ENCODE results near the gene ASB14.

ASB14 gene

GRCh38 chr3:57261119-57261518 lies 31.4 kb downstream of the ASB14 start:
- DNase-seq (ENCODE audit: low read depth): no peak

- no peak for DNase-seq (ENCODE audit: low read depth)
Observed at GRCh38 chr3:57257678-57258077, 34.8 kb downstream of the ASB14 start.

GRCh38 chr3:57256844-57257243 lies 35.6 kb downstream of the ASB14 start:
- DNase-seq (ENCODE audit: low read depth): no peak

- no peak for DNase-seq (ENCODE audit: low read depth)
Observed at GRCh38 chr3:57252404-57252803, 40.1 kb downstream of the ASB14 start.

- no peak for DNase-seq (ENCODE audit: low read depth)
Observed at GRCh38 chr3:57244946-57245345, 47.5 kb downstream of the ASB14 start.

GRCh38 chr3:57234613-57235575 lies 57.6 kb downstream of the ASB14 start:
- DNase-seq (ENCODE audit: low read depth): no peak

GRCh38 chr3:57233799-57234198 lies 58.7 kb downstream of the ASB14 start:
- DNase-seq (ENCODE audit: low read depth): no peak

- DNase-seq (ENCODE audit: low read depth): no peak
Observed at GRCh38 chr3:57230006-57230405, 62.5 kb downstream of the ASB14 start.

- DNase-seq (ENCODE audit: low read depth): no peak
Observed at GRCh38 chr3:57227930-57228751, 64.3 kb downstream of the ASB14 start.

GRCh38 chr3:57227204-57227929 lies 65.1 kb downstream of the ASB14 start, which contains the start of gene APPL1:
Gene APPL1, plus strand, starts transcription at chr3:57227729. Its CDS starts 155 bp downstream, at chr3:57227884.
- peak; percentile 74 for DNase-seq (ENCODE audit: low read depth)

- no peak for DNase-seq (ENCODE audit: low read depth)
Observed at GRCh38 chr3:57226176-57226575, 66.3 kb downstream of the ASB14 start.

- DNase-seq (ENCODE audit: low read depth): no peak
Observed at GRCh38 chr3:57224856-57225255, 67.6 kb downstream of the ASB14 start.

GRCh38 chr3:57221883-57222282 lies 70.6 kb downstream of the ASB14 start:
- DNase-seq (ENCODE audit: low read depth): no peak

Measured in stimulated activated CD8-positive, alpha-beta memory T cell treated with anti-CD3 and anti-CD28 coated beads, Interleukin-7, amount 100 ng/mL, for 24 hours (primary cell).